Activated CD4-positive, alpha-beta T cell treated with anti-CD3 and anti-CD28 coated beads, Interleukin-2, amount 50 U/mL, for 1 hour (primary cell): ENCODE data around the gene PTCD1.
A peak's percentile ranks its signal among the peaks of the same experiment; 100 is the strongest.

Experiments used
- DNase-seq: peaks from one replicate; pipeline ENCODE4 v3.0.0-alpha.2; 2020

PTCD1 gene

DNA sequence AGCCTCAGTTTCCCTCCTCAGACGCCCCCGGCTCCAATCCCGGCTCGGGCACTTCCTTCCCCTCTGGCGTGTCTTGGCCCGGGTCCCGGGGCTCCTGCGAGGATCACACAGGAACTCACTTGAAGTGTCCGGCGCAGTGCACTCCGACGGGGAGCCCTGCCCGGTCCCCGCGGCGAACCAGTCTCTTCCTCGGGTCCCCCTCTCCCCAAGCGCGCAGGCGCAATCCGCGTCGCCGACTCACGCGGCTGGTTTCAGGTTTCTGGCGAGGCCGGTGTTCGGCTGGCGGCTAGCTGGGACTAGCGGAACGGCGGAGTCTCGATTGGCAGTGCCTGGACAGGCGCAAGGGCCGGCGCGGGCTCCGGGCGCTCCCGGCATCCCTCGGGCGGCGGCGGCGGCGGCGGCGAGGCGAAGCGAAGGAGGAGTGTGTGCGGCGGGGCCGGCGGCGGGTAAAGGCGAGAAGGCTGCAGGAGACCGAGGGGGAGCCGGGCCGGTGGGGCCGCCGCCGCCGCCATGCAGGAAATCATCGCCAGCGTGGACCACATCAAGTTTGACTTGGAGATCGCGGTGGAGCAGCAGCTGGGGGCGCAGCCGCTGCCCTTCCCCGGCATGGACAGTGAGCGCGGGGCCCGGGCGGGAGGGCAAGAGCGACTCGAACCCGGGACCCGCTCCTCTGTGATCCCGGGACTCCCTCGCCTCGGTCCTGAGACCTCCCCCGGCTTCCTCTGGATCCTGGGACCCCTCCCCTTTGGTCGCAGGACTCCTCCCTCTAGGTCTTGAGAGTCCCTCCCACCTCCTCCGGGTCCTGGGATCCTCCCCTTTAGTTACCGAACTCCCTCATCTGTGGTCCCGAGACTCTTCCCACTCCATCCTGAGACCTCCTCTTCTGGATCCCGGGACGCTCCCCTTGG lies at the start of gene PTCD1, which contains the start of gene CPSF4:
PTCD1 (minus strand) TSS at position 226 of the 908 bp plus-strand sequence. CDS start 3,556 bp downstream, outside the sequence.
CPSF4 (plus strand) TSS at position 371 of the 908 bp plus-strand sequence; CDS start at position 511, 140 bp downstream.
- DNase-seq, result peak; percentile 86

GRCh38 chr7:99485094-99485493 lies 46.5 kb upstream of the PTCD1 start:
- no peak for DNase-seq

GRCh38 chr7:99478464-99479440 lies 40.2 kb upstream of the PTCD1 start:
- no peak for DNase-seq

DNA sequence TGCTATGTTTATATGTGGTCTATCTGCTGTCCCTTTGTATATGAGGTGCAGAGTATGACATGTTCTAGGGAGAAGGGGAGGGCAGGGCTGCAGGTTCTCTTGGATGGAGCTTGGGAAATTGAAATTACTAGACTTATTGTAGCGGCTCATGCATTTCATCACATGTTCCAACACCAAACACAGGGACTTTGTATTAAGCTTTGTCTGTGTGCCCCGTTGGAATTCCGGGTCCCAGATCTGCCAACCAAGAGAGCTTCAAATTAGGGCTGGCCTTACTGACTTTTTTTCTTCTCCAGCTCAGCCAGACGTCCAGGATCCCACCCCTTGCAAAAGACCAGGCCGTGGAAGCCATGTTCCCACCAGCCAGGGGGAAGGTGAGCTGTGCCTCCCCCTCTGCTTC lies 37.5 kb upstream of the PTCD1 start:
- no peak for DNase-seq

DNA sequence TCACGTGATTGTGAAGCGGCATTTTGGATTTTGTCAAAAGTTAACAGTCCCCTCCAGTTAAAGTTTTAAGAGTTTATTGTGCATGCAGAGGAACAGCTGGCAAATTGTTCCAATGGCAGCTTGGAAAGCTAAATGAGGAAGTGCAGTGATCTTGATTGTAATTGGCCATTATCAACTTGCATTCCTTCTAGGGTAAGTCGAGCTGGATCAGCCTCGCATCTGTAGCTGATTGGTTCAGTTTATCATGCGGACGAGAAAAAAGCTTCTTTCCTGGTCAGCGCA lies 34.7 kb upstream of the PTCD1 start:
- DNase-seq, result no peak

- peak; percentile 98 for DNase-seq
Measured at GRCh38 chr7:99472561-99473314, 34.1 kb upstream of the PTCD1 start, which contains the start of gene ZNF789. ZNF789 (plus strand) TSS chr7:99472890; CDS start chr7:99476457, 3,567 bp downstream.

GRCh38 chr7:99469381-99470065 lies 30.9 kb upstream of the PTCD1 start:
- DNase-seq, result no peak

DNA sequence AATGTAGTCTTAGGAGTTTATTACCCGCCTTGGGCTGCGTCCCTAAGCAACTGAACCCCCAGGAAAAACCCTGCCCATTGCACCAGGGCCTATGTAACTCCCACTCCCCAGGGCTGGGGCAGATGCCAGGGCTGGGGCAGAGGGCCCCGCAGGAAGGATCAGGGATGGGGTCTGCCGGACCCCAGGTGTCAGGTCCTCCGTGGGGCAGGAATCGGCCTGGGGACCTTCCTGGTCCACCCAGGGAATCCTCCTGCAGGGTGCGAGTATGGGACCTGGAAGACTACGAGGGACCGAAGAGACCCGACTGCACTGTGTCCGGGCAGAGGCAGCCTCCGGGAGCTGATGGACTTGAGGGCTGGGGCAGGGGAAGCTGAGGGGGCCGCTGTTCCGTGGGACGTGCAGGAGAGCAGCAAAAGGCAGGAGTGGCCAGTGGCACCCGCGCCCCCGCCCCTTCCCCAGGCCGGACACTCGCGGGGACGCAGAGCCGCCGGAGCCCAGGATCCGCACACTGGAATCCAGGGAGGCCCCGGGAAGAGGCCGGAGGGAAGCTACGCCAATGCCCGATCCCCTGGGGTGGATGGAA lies 29.8 kb upstream of the PTCD1 start:
- no peak for DNase-seq

DNA sequence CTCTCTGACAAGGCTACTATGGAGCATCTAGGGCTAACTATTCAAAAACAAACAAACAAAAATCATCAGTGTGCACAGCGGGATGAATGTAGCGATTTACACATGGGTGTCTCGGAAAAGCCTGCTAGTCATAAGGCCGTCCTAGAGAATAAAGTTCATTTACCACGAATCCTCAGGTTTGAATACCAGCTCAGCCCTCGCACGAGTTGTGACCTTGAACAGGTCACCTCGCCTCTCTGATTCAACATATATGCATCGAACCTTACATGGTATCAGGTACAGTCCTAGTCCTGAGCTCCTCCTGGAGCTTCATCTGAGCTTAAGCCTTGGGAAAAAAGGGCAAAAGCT lies 26.8 kb upstream of the PTCD1 start:
- no peak for DNase-seq

DNA sequence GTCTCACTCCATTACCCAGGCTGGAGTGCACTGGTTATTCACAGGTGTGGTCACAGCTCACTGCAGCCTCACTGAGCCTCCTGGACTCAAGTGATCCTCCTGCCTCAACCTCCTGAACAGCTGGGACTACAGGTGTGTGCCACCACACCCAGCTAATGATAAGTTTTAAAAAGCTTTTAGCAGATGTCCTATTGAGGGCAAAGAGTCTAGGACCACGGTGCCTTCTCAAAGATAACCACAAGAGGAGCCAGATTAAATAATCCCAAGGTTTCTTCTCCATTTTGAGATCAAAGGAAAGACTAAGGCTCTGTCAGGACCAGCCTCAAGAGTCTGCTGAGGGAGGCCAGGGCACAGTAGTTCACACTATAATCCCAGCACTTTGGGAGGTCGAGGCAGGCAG lies 22.6 kb upstream of the PTCD1 start:
- DNase-seq, result no peak

GRCh38 chr7:99460651-99461050 lies 22.1 kb upstream of the PTCD1 start:
- no peak for DNase-seq

DNA sequence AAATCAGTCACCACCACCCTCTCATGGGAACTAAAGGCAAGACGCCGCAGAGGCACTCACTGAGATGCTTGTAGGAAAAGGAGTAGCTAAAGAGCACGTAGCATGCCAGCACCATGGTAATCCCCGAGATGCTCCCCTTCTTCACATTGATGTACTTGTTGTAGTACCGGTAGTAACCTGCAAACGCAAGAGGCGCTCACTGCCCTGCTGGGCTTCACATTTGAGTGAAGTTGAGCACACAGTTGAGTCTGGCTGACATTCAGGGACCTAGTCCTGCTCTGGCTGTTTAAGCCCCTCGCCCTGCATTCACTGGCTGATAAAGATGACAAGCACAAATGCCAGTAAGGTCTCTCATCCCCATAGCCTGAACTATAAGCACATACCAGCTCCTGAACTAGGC lies 20.5 kb upstream of the PTCD1 start:
- no peak for DNase-seq

DNA sequence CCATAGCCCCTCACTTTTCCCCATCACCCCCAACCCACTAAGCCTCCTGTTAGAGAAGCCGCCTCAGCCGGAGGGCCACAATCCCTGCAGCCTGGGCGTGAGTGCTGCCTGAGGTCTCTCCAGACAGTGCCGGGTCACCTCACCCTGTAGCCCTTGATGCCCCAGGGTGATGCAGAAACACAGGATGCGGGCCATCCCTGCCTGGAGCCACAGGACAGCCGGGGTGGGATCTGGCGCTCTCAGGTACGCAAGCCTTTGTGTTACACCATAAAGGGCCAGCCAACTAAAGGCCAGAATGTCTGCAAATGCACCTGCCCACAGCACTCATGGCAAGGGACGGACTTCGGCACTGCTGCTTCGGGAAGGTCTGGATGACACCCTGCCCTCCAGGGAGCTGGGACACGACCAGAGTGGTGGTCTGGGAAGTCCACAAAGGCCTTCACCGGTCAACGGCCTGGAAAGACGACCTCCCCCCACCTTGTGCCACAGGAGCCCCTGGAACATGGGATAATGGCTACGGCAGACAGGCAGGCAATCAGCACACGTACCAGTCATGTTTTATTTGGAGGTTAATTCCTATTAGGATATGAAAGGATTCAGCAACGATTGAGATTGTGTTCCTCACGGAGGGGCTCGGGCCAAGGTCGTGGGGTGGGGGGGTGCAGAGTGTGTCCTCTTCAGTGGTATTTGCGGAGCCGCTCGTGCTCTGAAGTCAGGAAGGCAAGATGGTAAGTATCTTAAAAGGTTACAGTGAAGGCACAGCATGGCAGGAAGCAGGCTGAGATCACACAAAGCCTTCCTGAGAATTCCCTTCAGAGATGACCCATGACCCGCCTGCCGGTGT lies 19.3 kb upstream of the PTCD1 start:
- DNase-seq, result no peak

- no peak for DNase-seq
Measured at GRCh38 chr7:99457050-99457649, 18.6 kb upstream of the PTCD1 start.

DNA sequence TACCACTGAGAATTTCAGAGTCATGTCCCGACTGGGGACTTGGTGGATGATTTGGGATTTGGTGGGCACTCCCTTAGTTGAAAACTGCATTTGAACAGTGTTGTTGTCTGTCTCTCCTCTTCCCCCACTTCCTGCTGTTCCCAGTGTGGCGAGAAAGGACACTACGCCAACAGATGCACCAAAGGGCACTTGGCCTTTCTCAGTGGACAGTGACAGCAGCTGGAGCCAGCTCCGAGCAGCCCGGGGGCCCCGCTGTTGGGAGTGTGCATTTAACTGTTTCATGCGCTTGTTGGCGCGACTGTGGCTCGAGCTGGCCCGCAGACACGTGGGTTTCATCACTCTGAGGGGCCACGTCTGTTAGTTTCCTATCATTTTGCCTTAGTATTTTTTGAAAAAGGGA lies 17.7 kb upstream of the PTCD1 start:
- DNase-seq, result no peak

DNA sequence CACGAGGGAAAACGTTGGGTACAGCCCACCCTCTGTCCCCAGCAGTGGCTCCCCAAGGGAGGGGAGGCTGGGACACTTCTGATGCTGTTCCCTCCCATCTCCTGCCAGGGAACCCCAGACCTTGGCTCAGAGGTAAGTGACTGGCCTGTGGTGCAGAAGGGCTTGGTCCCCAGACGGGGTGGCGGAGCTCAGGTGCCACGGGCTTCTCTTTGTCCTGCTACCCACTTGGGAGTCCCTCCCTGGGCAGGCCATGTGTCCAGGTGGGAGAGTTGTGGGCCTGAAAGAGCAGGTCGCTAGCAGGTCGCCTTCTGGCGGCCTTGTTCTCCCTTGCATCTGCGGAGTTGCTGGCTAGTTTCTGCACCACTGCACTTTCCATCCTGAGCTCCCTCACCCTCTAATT lies 17.3 kb upstream of the PTCD1 start:
- DNase-seq, result no peak

DNA sequence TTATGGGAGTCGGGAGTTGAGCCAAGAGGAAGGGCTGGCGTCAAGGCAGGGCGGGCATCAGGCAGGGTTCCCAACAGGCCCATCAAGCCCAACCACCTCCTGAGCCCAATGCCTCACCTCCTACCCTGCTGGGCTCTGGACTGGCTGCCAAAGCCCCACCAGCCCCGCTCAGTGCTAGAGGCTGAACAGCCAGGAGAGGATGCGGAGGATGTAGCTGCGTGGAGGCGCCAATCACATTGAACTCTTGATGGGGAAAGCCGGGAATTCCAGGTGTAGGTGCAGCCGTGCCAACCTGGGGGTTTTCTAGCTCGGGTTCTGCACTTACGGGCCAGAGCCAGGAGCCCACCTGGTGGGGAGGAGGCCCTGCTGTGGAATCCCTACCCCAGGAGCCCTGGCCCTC lies 14.5 kb upstream of the PTCD1 start:
- no peak for DNase-seq

DNA sequence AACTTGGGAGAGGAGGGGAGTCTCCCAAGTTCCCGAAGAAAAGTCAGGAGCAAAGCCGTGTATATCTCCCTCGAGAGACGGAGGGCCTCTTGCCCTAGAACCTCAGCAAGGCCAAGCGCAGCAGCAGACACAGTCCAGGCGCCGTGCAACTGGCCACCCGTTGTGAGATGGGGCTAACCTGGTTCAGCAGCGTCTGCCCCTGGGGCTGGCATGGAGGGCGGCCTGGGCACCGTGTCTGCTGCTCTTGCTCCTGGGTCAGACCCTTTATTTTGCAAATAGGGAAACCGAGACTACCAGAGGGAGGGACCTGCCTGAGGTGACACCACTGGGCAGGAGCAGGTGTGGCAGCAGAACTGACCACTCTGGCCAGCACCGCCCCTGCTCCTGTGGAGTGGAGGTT lies 13.9 kb upstream of the PTCD1 start:
- no peak for DNase-seq

GRCh38 chr7:99451936-99452335 lies 13.3 kb upstream of the PTCD1 start:
- DNase-seq, result no peak

GRCh38 chr7:99449326-99449725 lies 10.7 kb upstream of the PTCD1 start:
- DNase-seq, result no peak

DNA sequence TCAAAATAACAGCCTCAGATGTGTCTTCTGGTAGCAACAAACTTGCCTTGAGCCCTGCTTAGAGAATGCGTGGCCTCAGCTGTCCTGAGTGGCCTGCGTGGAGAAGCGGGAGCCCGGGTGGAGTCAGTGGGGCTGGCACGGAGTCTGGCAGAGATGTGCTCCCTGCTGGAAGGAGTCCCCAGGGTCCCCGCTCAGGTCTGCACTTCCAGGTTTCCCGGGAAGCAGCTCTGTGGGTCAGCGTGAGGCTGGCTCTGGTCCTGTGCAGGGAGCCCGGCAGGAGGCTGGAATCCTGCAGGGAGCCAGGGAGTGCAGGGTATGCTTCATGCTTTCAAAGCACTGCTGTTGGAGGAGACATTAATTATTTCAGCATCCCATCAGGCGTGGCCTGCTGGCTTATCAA lies 10.3 kb upstream of the PTCD1 start:
- no peak for DNase-seq
